ENCODE data around the gene RGL1.

Gene RGL1

GRCh38 chr1:183892351-183892793 is 87.5 kb downstream of the RGL1 start:
- no peak overlapping the region for H3K4me3 ChIP-seq (ENCODE audit: low read length)
- TF ChIP-seq CTCF (conservative IDR thresholded peaks at IDR 0.05; ENCODE audit: low read length), result no peak
- no peak for DNase-seq (ENCODE audit: low read depth)

- no peak for TF ChIP-seq CTCF (conservative IDR thresholded peaks at IDR 0.05; ENCODE audit: low read length)
- no peak overlapping the region for H3K4me3 ChIP-seq (ENCODE audit: low read length)
- no peak for DNase-seq (ENCODE audit: low read depth)
Measured at GRCh38 chr1:183893561-183894289, 88.8 kb downstream of the RGL1 start.

- H3K4me3 ChIP-seq (ENCODE audit: low read length), result no peak overlapping the region
- DNase-seq (ENCODE audit: low read depth), result no peak
- TF ChIP-seq CTCF (conservative IDR thresholded peaks at IDR 0.05; ENCODE audit: low read length), result no peak
Measured at GRCh38 chr1:183894290-183894565, 89.3 kb downstream of the RGL1 start.

GRCh38 chr1:183896466-183897048 is 91.6 kb downstream of the RGL1 start:
- TF ChIP-seq CTCF (conservative IDR thresholded peaks at IDR 0.05; ENCODE audit: low read length), result no peak
- no peak overlapping the region for H3K4me3 ChIP-seq (ENCODE audit: low read length)
- no peak for DNase-seq (ENCODE audit: low read depth)

GRCh38 chr1:183898001-183898396 is 93.1 kb downstream of the RGL1 start:
- H3K4me3 ChIP-seq (ENCODE audit: low read length), result no peak overlapping the region
- DNase-seq (ENCODE audit: low read depth), result no peak
- TF ChIP-seq CTCF (conservative IDR thresholded peaks at IDR 0.05; ENCODE audit: low read length), result no peak

- no peak overlapping the region for H3K4me3 ChIP-seq (ENCODE audit: low read length)
- no peak for TF ChIP-seq CTCF (conservative IDR thresholded peaks at IDR 0.05; ENCODE audit: low read length)
- no peak for DNase-seq (ENCODE audit: low read depth)
Measured at GRCh38 chr1:183898610-183899009, 93.7 kb downstream of the RGL1 start.

GRCh38 chr1:183901748-183902330 is 96.9 kb downstream of the RGL1 start:
- no peak for TF ChIP-seq CTCF (conservative IDR thresholded peaks at IDR 0.05; ENCODE audit: low read length)
- H3K4me3 ChIP-seq (ENCODE audit: low read length), result no peak overlapping the region
- no peak for DNase-seq (ENCODE audit: low read depth)

Measured in AG10803 (cell line).